IMR-90 (cell line): Measurements from ENCODE around the gene ITIH4. TPM values are rescaled to one million over a fixed set of nuclear protein-coding genes. Genes with fewer than 3 reads are reported as not detected.

ENCODE experiments used
- ATAC-seq: fragments of 200-7000 bp; cut with Tn5 transposase; 2 replicates; pipeline ENCODE4 v1.9.1; 2020; ENCODE audit warnings: low read depth, mild to moderate bottlenecking, moderate library complexity
- BruUV-seq: library from RNA; stranded (reverse); fragments of 400-500 nt; replicated peaks from 2 replicates; lab custom pipeline; 2021; lab: Mats Ljungman, UMichigan
- CTCF ChIA-PET: fragments of 300-600 bp; formaldehyde crosslinking; extraction: SDS; loops from one replicate; lab custom pipeline; 2021; ENCODE audit warnings: antibody characterized with exemption; lab: Yijun Ruan, JAX
- POLR2A ChIA-PET: fragments of 300-600 bp; sonication (Branson Sonifier 250); formaldehyde crosslinking; loops from one replicate; lab custom pipeline; 2022; ENCODE audit warnings: antibody characterized with exemption; ENCODE audit not compliant: unreplicated experiment; lab: Charles Lee
- DNase-seq: peaks from one replicate; pipeline ENCODE4 v3.0.0; 2013
- H2AFZ ChIP-seq: replicated peaks from 2 replicates; pipeline ENCODE3; 2013; ENCODE audit warnings: low read length, mild to moderate bottlenecking; ENCODE audit not compliant: poor library complexity
- H2AK5ac ChIP-seq: 2 replicates; pipeline ENCODE4 v1.6.1; 2013; ENCODE audit warnings: low read depth, low read length, inconsistent platforms
- H2AK9ac ChIP-seq: replicated peaks from 2 replicates; pipeline ENCODE3; 2013; ENCODE audit warnings: mild to moderate bottlenecking, low read depth, low read length, moderate library complexity; ENCODE audit not compliant: poor library complexity
- H2BK120ac ChIP-seq: 2 replicates; pipeline ENCODE4 v1.6.1; 2013; ENCODE audit warnings: low read depth, low read length, inconsistent platforms
- H2BK15ac ChIP-seq: 3 replicates; pipeline ENCODE4 v1.6.1; 2013; ENCODE audit warnings: low read depth, low read length, inconsistent platforms
- H2BK20ac ChIP-seq: 2 replicates; pipeline ENCODE4 v1.6.1; 2013; ENCODE audit warnings: low read depth, mild to moderate bottlenecking, inconsistent platforms, low read length, moderate library complexity
- H2BK5ac ChIP-seq: 2 replicates; pipeline ENCODE4 v1.6.1; 2013; ENCODE audit warnings: mild to moderate bottlenecking, low read depth, low read length, inconsistent platforms; ENCODE audit not compliant: poor library complexity, severe bottlenecking
- H3K14ac ChIP-seq: replicated peaks from 2 replicates; pipeline ENCODE4 v1.6.1; 2013; ENCODE audit warnings: low read depth, low read length, inconsistent platforms
- H3K18ac ChIP-seq: 2 replicates; pipeline ENCODE4 v1.6.1; 2013; ENCODE audit warnings: low read depth, low read length, control low read depth
- H3K23ac ChIP-seq: 2 replicates; pipeline ENCODE4 v1.6.1; 2013; ENCODE audit warnings: low read depth, low read length, inconsistent platforms
- H3K27ac ChIP-seq: 2 replicates; pipeline ENCODE4 v1.5.1; 2013; ENCODE audit warnings: mild to moderate bottlenecking, control low read depth, low read length; ENCODE audit not compliant: insufficient read depth
- H3K27me3 ChIP-seq: 2 replicates; pipeline ENCODE4 v1.6.1; 2013; ENCODE audit warnings: low read length; ENCODE audit not compliant: control insufficient read depth, insufficient read depth
- H3K36me3 ChIP-seq: 2 replicates; pipeline ENCODE4 v1.6.1; 2013; ENCODE audit warnings: low read length, mixed read lengths; ENCODE audit not compliant: control insufficient read depth, insufficient read depth
- H3K4ac ChIP-seq: 2 replicates; pipeline ENCODE4 v1.6.1; 2013; ENCODE audit warnings: low read depth, low read length, inconsistent platforms
- H3K4me1 ChIP-seq: 2 replicates; pipeline ENCODE4 v1.6.1; 2013; ENCODE audit warnings: low read length, mixed read lengths; ENCODE audit not compliant: control insufficient read depth, insufficient read depth
- H3K4me2 ChIP-seq: 2 replicates; pipeline ENCODE4 v1.6.1; 2013; ENCODE audit warnings: low read depth, mild to moderate bottlenecking, control low read depth, low read length, moderate library complexity
- H3K4me3 ChIP-seq: 2 replicates; pipeline ENCODE4 v1.5.1; 2013; ENCODE audit warnings: low read depth, mild to moderate bottlenecking, control low read depth, low read length, moderate library complexity; ENCODE audit not compliant: insufficient read depth
- H3K56ac ChIP-seq: 2 replicates; pipeline ENCODE4 v1.6.1; 2013; ENCODE audit warnings: low read length, inconsistent platforms; ENCODE audit not compliant: insufficient read depth; ENCODE audit errors: extremely low read depth
- H3K79me1 ChIP-seq, 2 experiments: 2 replicates each; pipeline ENCODE4 v1.6.1; 2013; ENCODE audit warnings: low read length in 2 of 2, inconsistent platforms in 1 of 2, low read depth in 1 of 2
- H3K9ac ChIP-seq: 2 replicates; pipeline ENCODE4 v1.6.1; 2013; ENCODE audit warnings: low read depth, low read length, control low read depth
- H3K9me1 ChIP-seq: 2 replicates; pipeline ENCODE4 v1.6.1; 2013; ENCODE audit warnings: low read length, inconsistent platforms; ENCODE audit not compliant: insufficient read depth
- H3K9me3 ChIP-seq: 2 replicates; pipeline ENCODE4 v1.6.1; 2013; ENCODE audit warnings: low read length; ENCODE audit not compliant: control insufficient read depth, insufficient read depth
- H4K20me1 ChIP-seq: 2 replicates; pipeline ENCODE4 v1.6.1; 2013; ENCODE audit warnings: low read length, inconsistent platforms; ENCODE audit not compliant: insufficient read depth
- H4K5ac ChIP-seq: 2 replicates; pipeline ENCODE4 v1.6.1; 2013; ENCODE audit warnings: mild to moderate bottlenecking, low read depth, low read length, control low read depth
- H4K8ac ChIP-seq, 2 experiments: 2 replicates each; pipeline ENCODE4 v1.6.1; 2013; ENCODE audit warnings: low read depth in 2 of 2, low read length in 2 of 2, control low read depth in 1 of 2, inconsistent platforms in 1 of 2
- H4K91ac ChIP-seq: 2 replicates; pipeline ENCODE4 v1.6.1; 2013; ENCODE audit warnings: low read depth, low read length, inconsistent platforms; ENCODE audit not compliant: insufficient read depth
- BHLHE40 ChIP-seq: fragments of 150-350 bp; IDR thresholded peaks from 2 replicates; pipeline ENCODE4 v1.6.1; 2016; ENCODE audit warnings: mild to moderate bottlenecking, low read depth, low read length
- CEBPB ChIP-seq: IDR thresholded peaks from 2 replicates; pipeline ENCODE4 v1.6.1; 2012; ENCODE audit warnings: low read depth, low read length, improper control_type of control experiment
- CHD1 ChIP-seq: IDR thresholded peaks from 2 replicates; pipeline ENCODE4 v1.6.1; 2012; ENCODE audit warnings: low read depth, low read length, improper control_type of control experiment
- FOS ChIP-seq: fragments of 150-350 bp; IDR thresholded peaks from 2 replicates; pipeline ENCODE4 v1.6.1; 2016; ENCODE audit warnings: low read depth, low read length
- MAFK ChIP-seq: IDR thresholded peaks from 2 replicates; pipeline ENCODE4 v1.6.1; 2012; ENCODE audit warnings: low read depth, low read length, improper control_type of control experiment
- MAZ ChIP-seq: IDR thresholded peaks from 2 replicates; pipeline ENCODE4 v1.6.1; 2012; ENCODE audit warnings: low read depth, mild to moderate bottlenecking, low read length, improper control_type of control experiment, moderate library complexity, borderline replicate concordance
- MXI1 ChIP-seq: IDR thresholded peaks from 2 replicates; pipeline ENCODE4 v1.6.1; 2012; ENCODE audit warnings: low read depth, mild to moderate bottlenecking, low read length, moderate library complexity, borderline replicate concordance
- NFE2L2 ChIP-seq: fragments of 150-350 bp; IDR thresholded peaks from 2 replicates; pipeline ENCODE4 v1.6.1; 2016; ENCODE audit warnings: low read depth, mild to moderate bottlenecking, low read length
- POLR2A ChIP-seq: IDR thresholded peaks from 2 replicates; pipeline ENCODE4 v1.6.1; 2012; ENCODE audit warnings: mild to moderate bottlenecking, low read depth, low read length
- RAD21 ChIP-seq: IDR thresholded peaks from 2 replicates; pipeline ENCODE4 v1.6.1; 2012; ENCODE audit warnings: low read length, improper control_type of control experiment
- RCOR1 ChIP-seq: IDR thresholded peaks from 2 replicates; pipeline ENCODE4 v1.6.1; 2012; ENCODE audit warnings: mild to moderate bottlenecking, low read length, improper control_type of control experiment; ENCODE audit not compliant: insufficient replicate concordance
- RFX5 ChIP-seq: IDR thresholded peaks from 2 replicates; pipeline ENCODE4 v1.8.0; 2012; ENCODE audit warnings: low read depth, mild to moderate bottlenecking, low read length, moderate library complexity
- SMC3 ChIP-seq: fragments of 150-350 bp; IDR thresholded peaks from 2 replicates; pipeline ENCODE4 v1.6.1; 2016; ENCODE audit warnings: low read depth, mild to moderate bottlenecking, antibody characterized with exemption, low read length, moderate library complexity
- WGBS, 2 experiments: methylation state at CpG; one replicate each; pipeline versions ENCODE4 v1.1.5 to v1.1.7; 2013; ENCODE audit warnings: missing lambda C conversion rate in 2 of 2; ENCODE audit not compliant: insufficient read length in 1 of 2; ENCODE audit errors: extremely low coverage in 2 of 2; 5-methylcytosine and 5-hydroxymethylcytosine counted together
- dilution Hi-C: fragments of 300-500 bp; cut with HindIII; formaldehyde crosslinking; loops from one replicate; pipeline ENCODE4 v1.14.3; 2018; ENCODE audit warnings: low sequenced_read_pairs; ENCODE audit not compliant: unreplicated experiment
- in situ Hi-C: fragments of 300-500 bp; cut with MboI; formaldehyde crosslinking; loops from 3 replicates; pipeline ENCODE4 v1.14.3; 2019; ENCODE audit warnings: low sequenced_read_pairs, inconsistent platforms, mixed read lengths
- intact Hi-C: fragments of 100-400 bp; cut with micrococcal nuclease; formaldehyde crosslinking; loops from 2 replicates; pipeline ENCODE4 v1.10.0; 2022
- polyA plus RNA-seq, 3 experiments: library from polyadenylated mRNA; depleted of rRNA; stranded (reverse); fragments of >200 nt; gene quantifications; 2 replicates each; pipeline ENCODE4 v1.2.3, GENCODE V29; 2012; ENCODE audit warnings: low replicate concordance in 1 of 3
- total RNA-seq: library from RNA; depleted of rRNA; stranded (reverse); fragments of >200 nt; gene quantifications from 2 replicates; pipeline ENCODE4 v1.2.3, GENCODE V29; 2012
- TF ChIP-seq, protein P1 (sequence below): fragments of 150-350 bp; IDR thresholded peaks from 2 replicates; pipeline ENCODE4 v1.6.1; 2017; ENCODE audit warnings: mild to moderate bottlenecking, antibody characterized with exemption, low read length, low read depth
- TF ChIP-seq, protein P2 (sequence below): conservative IDR thresholded peaks from 2 replicates; pipeline ENCODE4 v1.5.1; 2012; ENCODE audit warnings: mild to moderate bottlenecking, low read depth, low read length, improper control_type of control experiment
- TF ChIP-seq, protein P3 (sequence below): fragments of 150-350 bp; IDR thresholded peaks from 2 replicates; pipeline ENCODE4 v1.6.1; 2016; ENCODE audit warnings: low read depth, mild to moderate bottlenecking, low read length, moderate library complexity, borderline replicate concordance

The ITIH4 gene
- total and polyA plus RNA-seq, 2 of the 4 experiments (the other 2 are of a cell fraction), result 0.26 to 0.36 TPM

DNA sequence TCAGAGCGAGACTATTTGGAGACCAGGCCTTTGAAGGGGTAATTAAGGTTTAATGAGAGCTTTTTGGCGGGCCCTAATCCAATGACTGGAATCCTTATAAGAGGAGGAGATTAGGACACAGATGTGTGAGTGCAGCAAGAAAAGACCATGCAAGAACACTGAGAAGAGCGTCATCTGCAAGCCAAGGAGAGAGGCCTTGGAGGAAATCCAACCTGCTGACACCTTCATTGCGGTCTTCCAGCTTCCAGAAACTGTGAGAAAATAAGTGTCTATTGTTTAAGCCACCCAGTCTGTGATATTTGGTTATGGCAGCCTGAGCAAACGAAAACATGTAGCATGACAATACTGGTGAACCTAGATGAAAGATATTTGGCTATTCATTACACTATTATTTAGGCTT lies 27.4 kb upstream of the ITIH4 start:
- H2BK20ac ChIP-seq, result no peak overlapping the region
- no peak overlapping the region for H2BK5ac ChIP-seq
- no peaks in the 10 kb centered on the region for H3K9me3 ChIP-seq
- no CpG with 5 or more reads among the region's 5 CpGs for WGBS, 2 experiments
- dilution Hi-C loops, result no loop called here
- DNase-seq, result no peak
- no peak overlapping the region for H2BK15ac ChIP-seq
- H3K4me2 ChIP-seq, result no peak overlapping the region
- intact Hi-C loops, result no loop called here
- no peak overlapping the region for H3K56ac ChIP-seq
- H4K8ac ChIP-seq, result no peak overlapping the region
- no peaks in the 10 kb centered on the region for H3K27me3 ChIP-seq
- H2AK5ac ChIP-seq, result no peak overlapping the region
- H3K9me1 ChIP-seq, result peaks cover 12% of the 10 kb centered on the region; the same call in 1 of the 2 replicates
- H3K27ac ChIP-seq, result no peak overlapping the region
- no peak overlapping the region for H4K5ac ChIP-seq
- CTCF ChIA-PET, result no interaction called here
- no peak for ATAC-seq
- no peak overlapping the region for H3K23ac ChIP-seq
- H4K20me1 ChIP-seq, result peaks cover 7% of the 10 kb centered on the region; the same call in 1 of the 2 replicates
- peaks cover 0 to 3% of the 10 kb centered on the region in 2 experiments; a peak in 1 of 4 replicates for H3K79me1 ChIP-seq
- H2AK9ac ChIP-seq, result no peak overlapping the region
- H3K18ac ChIP-seq, result no peak overlapping the region
- H3K14ac ChIP-seq, result no peak overlapping the region
- no peaks in the 10 kb centered on the region; the same call in 1 of the 2 replicates for H3K36me3 ChIP-seq
- in situ Hi-C loops, result no loop called here
- TF ChIP-seq MXI1, result no peak
- TF ChIP-seq SMC3, result no peak
- TF ChIP-seq CHD1, result no peak
- no peak for TF ChIP-seq RCOR1
- no peak for TF ChIP-seq POLR2A
- TF ChIP-seq RFX5, result no peak
- TF ChIP-seq, protein P1, sequence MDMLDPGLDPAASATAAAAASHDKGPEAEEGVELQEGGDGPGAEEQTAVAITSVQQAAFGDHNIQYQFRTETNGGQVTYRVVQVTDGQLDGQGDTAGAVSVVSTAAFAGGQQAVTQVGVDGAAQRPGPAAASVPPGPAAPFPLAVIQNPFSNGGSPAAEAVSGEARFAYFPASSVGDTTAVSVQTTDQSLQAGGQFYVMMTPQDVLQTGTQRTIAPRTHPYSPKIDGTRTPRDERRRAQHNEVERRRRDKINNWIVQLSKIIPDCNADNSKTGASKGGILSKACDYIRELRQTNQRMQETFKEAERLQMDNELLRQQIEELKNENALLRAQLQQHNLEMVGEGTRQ, result no peak
- TF ChIP-seq BHLHE40, result no peak
- TF ChIP-seq MAFK, result no peak
- no peak for TF ChIP-seq FOS
- TF ChIP-seq, protein P2, sequence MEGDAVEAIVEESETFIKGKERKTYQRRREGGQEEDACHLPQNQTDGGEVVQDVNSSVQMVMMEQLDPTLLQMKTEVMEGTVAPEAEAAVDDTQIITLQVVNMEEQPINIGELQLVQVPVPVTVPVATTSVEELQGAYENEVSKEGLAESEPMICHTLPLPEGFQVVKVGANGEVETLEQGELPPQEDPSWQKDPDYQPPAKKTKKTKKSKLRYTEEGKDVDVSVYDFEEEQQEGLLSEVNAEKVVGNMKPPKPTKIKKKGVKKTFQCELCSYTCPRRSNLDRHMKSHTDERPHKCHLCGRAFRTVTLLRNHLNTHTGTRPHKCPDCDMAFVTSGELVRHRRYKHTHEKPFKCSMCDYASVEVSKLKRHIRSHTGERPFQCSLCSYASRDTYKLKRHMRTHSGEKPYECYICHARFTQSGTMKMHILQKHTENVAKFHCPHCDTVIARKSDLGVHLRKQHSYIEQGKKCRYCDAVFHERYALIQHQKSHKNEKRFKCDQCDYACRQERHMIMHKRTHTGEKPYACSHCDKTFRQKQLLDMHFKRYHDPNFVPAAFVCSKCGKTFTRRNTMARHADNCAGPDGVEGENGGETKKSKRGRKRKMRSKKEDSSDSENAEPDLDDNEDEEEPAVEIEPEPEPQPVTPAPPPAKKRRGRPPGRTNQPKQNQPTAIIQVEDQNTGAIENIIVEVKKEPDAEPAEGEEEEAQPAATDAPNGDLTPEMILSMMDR, result no peak
- TF ChIP-seq MAZ, result no peak
- no peak for TF ChIP-seq CEBPB
- TF ChIP-seq, protein P3, sequence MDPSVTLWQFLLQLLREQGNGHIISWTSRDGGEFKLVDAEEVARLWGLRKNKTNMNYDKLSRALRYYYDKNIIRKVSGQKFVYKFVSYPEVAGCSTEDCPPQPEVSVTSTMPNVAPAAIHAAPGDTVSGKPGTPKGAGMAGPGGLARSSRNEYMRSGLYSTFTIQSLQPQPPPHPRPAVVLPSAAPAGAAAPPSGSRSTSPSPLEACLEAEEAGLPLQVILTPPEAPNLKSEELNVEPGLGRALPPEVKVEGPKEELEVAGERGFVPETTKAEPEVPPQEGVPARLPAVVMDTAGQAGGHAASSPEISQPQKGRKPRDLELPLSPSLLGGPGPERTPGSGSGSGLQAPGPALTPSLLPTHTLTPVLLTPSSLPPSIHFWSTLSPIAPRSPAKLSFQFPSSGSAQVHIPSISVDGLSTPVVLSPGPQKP, result no peak
- no peak for TF ChIP-seq RAD21
- no peak for TF ChIP-seq NFE2L2
- H3K4ac ChIP-seq, result no peak overlapping the region
- no peak overlapping the region for H2AFZ ChIP-seq
- no peak overlapping the region for H4K91ac ChIP-seq
- no peak overlapping the region for H2BK120ac ChIP-seq
- no peak overlapping the region for H3K9ac ChIP-seq
- H3K4me1 ChIP-seq, result peaks cover 2% of the 10 kb centered on the region; the same call in 1 of the 2 replicates
- H3K4me3 ChIP-seq, result no peak overlapping the region
- POLR2A ChIA-PET, result no interaction called here
- no TSS peak for BruUV-seq
